HG02840 (cell line): ENCODE data around the gene UBA1.
"Not testable (repeated sequence)": the region's sequence is repeated elsewhere in the genome, so short reads cannot be mapped to it uniquely, and the experiment has no call there.

Source experiments
- ATAC-seq: cut with Tn5 transposase; IDR thresholded peaks from one replicate; pipeline ENCODE4 v1.9.1; 2021; ENCODE audit warnings: mild to moderate bottlenecking, moderate library complexity, moderate number of reproducible peaks; ENCODE audit not compliant: unreplicated experiment, low FRiP score

Gene UBA1

GRCh38 chrX:47247999-47248320 lies 54.3 kb downstream of the UBA1 start:
- ATAC-seq: no peak

DNA sequence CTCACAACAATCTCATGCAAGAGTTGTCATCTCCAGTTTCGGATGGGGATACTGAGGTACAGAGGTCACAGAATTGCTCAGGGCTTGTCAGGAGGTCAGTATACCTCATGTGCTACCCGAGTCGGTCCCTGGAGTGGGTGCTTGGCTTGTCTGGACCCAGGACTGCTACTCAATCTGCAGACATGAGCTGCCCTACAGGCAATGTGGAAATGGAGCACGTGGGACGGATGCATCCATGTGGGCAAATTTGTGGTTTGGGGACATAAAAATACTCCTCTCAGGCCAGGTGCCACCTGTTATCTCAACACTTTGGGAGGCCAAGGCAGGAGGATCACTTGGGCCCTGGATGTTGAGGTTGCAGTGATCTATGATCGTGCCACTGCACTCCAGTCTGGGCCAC lies 54.9 kb downstream of the UBA1 start:
- ATAC-seq: no peak

- ATAC-seq: no peak
Measured at GRCh38 chrX:47250017-47250347, 56.4 kb downstream of the UBA1 start.

- ATAC-seq: not testable (repeated sequence)
Measured at GRCh38 chrX:47257620-47258019, 64.0 kb downstream of the UBA1 start.
